ENCODE measurements around the gene ADAMTS16. TPM values are rescaled to one million over a fixed set of nuclear protein-coding genes. Genes with fewer than 3 reads are reported as not detected.

ADAMTS16 gene
- total and polyA plus RNA-seq, 2 experiments from 2014 or later, result 2.8 to 15.4 TPM

- TF ChIP-seq EZH2 (IDR thresholded peaks at IDR 0.05; ENCODE audit: low read depth, unreplicated experiment) (no peak), JUNB (IDR thresholded peaks at IDR 0.05; ENCODE audit: unreplicated experiment) (no peak), STAT1 (IDR thresholded peaks at IDR 0.05; ENCODE audit: unreplicated experiment) (no peak), EZH2phosphoT487 (IDR thresholded peaks at IDR 0.05; ENCODE audit: unreplicated experiment) (no peak), REST (IDR thresholded peaks at IDR 0.05; ENCODE audit: unreplicated experiment) (no peak), ZNF331 (CRISPR knock-in tag; IDR thresholded peaks at IDR 0.05; ENCODE audit: low read depth) (no peak)
- TF ChIP-seq, protein P1, sequence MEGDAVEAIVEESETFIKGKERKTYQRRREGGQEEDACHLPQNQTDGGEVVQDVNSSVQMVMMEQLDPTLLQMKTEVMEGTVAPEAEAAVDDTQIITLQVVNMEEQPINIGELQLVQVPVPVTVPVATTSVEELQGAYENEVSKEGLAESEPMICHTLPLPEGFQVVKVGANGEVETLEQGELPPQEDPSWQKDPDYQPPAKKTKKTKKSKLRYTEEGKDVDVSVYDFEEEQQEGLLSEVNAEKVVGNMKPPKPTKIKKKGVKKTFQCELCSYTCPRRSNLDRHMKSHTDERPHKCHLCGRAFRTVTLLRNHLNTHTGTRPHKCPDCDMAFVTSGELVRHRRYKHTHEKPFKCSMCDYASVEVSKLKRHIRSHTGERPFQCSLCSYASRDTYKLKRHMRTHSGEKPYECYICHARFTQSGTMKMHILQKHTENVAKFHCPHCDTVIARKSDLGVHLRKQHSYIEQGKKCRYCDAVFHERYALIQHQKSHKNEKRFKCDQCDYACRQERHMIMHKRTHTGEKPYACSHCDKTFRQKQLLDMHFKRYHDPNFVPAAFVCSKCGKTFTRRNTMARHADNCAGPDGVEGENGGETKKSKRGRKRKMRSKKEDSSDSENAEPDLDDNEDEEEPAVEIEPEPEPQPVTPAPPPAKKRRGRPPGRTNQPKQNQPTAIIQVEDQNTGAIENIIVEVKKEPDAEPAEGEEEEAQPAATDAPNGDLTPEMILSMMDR (conservative IDR thresholded peaks at IDR 0.05; ENCODE audit: low read depth in 2 of 2), result no peak
These were observed 207.3 kb downstream of the ADAMTS16 start (continued) for GRCh38 chr5:5347442-5347841.

DNA sequence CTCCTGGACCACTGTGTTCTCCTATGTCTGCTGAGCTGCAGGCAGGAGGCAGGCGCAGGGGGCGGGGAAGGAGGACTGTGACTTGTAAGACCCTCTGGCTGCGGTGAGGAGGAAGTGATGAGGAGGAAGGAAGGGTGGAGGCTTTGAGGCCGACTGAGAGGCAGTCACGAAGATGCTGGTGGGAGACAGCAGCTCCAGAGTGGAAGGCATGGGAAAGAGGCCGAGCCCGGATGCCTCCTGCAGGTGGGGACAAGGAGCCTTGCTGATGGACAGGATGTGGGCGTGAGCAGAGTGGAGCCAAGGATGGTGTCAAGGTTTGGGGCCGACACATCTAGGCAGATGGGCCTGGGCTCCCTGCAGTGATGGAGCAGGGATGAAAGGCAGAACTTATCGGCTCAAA, 208.0 kb downstream of the ADAMTS16 start:
- no peak overlapping the region for H3K27ac Mint-ChIP-seq
- no peaks in the 10 kb centered on the region; the same call in 2 of the 3 replicates for H3K36me3 Mint-ChIP-seq (ENCODE audit: low read depth)
- DNase-seq (ENCODE audit: low spot score), result peak; percentile 11

More for the DNA sequence above, 208.0 kb downstream of the ADAMTS16 start:
- 0 out of 2 replicates have a peak, but pooled peaks cover 8% of the 10 kb centered on the region for H3K9me2 ChIP-seq (ENCODE audit: insufficient read depth)
- peaks cover 7% of the 10 kb centered on the region for H3K27me3 Mint-ChIP-seq (ENCODE audit: insufficient read depth, low read depth, poor library complexity)
- H3K4me2 ChIP-seq, result no peak overlapping the region
- TF ChIP-seq, protein P1 (conservative IDR thresholded peaks at IDR 0.05; ENCODE audit: low read depth in 2 of 2), result 0 out of 4 replicates have a peak, but pooled peaks of 1 of the 2 experiments have one; percentile 7
- no peak for TF ChIP-seq JUNB (IDR thresholded peaks at IDR 0.05; ENCODE audit: unreplicated experiment)
- H3K27me3 ChIP-seq (ENCODE audit: insufficient read depth), result no peaks in the 10 kb centered on the region
- H4K20me1 ChIP-seq (replicated peaks; ENCODE audit: insufficient read depth), result no peaks in the 10 kb centered on the region
- H3K4me3 ChIP-seq, result no peak overlapping the region
- H3K9me3 Mint-ChIP-seq, result no peaks in the 10 kb centered on the region; the same call in 2 of the 3 replicates
- H3K4me3 Mint-ChIP-seq, result no peak overlapping the region
- peaks cover 14% of the 10 kb centered on the region for H3K4me1 Mint-ChIP-seq
- H3K27ac ChIP-seq (ENCODE audit: low read depth), result no peak overlapping the region
- no peak for ATAC-seq
- no peaks in the 10 kb centered on the region for H3K36me3 ChIP-seq (ENCODE audit: insufficient read depth)
- H3F3A ChIP-seq (replicated peaks; ENCODE audit: low read depth), result no peaks in the 10 kb centered on the region
- H2AFZ ChIP-seq, result no peak overlapping the region
- H3K79me2 ChIP-seq (replicated peaks; ENCODE audit: insufficient read depth), result no peaks in the 10 kb centered on the region
- 0 out of 2 replicates have a peak, but pooled peaks cover 6% of the 10 kb centered on the region for H3K4me1 ChIP-seq (ENCODE audit: insufficient read depth)
